Measurements from ENCODE around the gene YPEL1. TPM values are rescaled to one million over a fixed set of nuclear protein-coding genes. Genes with fewer than 3 reads are reported as not detected.
A peak's percentile ranks its signal among the peaks of the same experiment; 100 is the strongest.

YPEL1 gene
- total and polyA plus RNA-seq, 2 of the 13 experiments (the other 11 are each of a cell fraction or from before 2014, with no cell fraction given), result 0.33 to 2.5 TPM

- TF ChIP-seq CEBPB (IDR thresholded peaks at IDR 0.05; ENCODE audit: borderline replicate concordance, low read depth, low read length) (peak; percentile 9; the same call in 1 of the 2 replicates), IRX3 (CRISPR knock-in tag; IDR thresholded peaks at IDR 0.05; ENCODE audit: borderline replicate concordance, low read depth) (no peak), NRL (CRISPR knock-in tag; IDR thresholded peaks at IDR 0.05; ENCODE audit: borderline replicate concordance) (peak; percentile 92; the same call in 1 of the 2 replicates), RELA (CRISPR knock-in tag; IDR thresholded peaks at IDR 0.05) (no peak), GPN1 (CRISPR knock-in tag; IDR thresholded peaks at IDR 0.05; ENCODE audit: borderline replicate concordance) (no peak), POGK (CRISPR knock-in tag; conservative IDR thresholded peaks at IDR 0.05) (no peak), MZF1 (CRISPR knock-in tag; IDR thresholded peaks at IDR 0.05; ENCODE audit: borderline replicate concordance) (no peak), MXD4 (CRISPR knock-in tag; IDR thresholded peaks at IDR 0.05) (peak; percentile 60; the same call in 1 of the 2 replicates), ZNF496 (CRISPR knock-in tag; IDR thresholded peaks at IDR 0.05; ENCODE audit: insufficient replicate concordance) (no peak), ZNF543 (CRISPR knock-in tag; IDR thresholded peaks at IDR 0.05) (no peak), NPAS2 (CRISPR knock-in tag; IDR thresholded peaks at IDR 0.05; ENCODE audit: borderline replicate concordance) (no peak), ZNF263 (CRISPR knock-in tag; IDR thresholded peaks at IDR 0.05) (no peak), ZNF558 (CRISPR knock-in tag; IDR thresholded peaks at IDR 0.05; ENCODE audit: borderline replicate concordance) (no peak), RXRB (CRISPR knock-in tag; IDR thresholded peaks at IDR 0.05; ENCODE audit: borderline replicate concordance) (peak; percentile 44; the same call in 1 of the 2 replicates)
- TF ChIP-seq, protein P1, sequence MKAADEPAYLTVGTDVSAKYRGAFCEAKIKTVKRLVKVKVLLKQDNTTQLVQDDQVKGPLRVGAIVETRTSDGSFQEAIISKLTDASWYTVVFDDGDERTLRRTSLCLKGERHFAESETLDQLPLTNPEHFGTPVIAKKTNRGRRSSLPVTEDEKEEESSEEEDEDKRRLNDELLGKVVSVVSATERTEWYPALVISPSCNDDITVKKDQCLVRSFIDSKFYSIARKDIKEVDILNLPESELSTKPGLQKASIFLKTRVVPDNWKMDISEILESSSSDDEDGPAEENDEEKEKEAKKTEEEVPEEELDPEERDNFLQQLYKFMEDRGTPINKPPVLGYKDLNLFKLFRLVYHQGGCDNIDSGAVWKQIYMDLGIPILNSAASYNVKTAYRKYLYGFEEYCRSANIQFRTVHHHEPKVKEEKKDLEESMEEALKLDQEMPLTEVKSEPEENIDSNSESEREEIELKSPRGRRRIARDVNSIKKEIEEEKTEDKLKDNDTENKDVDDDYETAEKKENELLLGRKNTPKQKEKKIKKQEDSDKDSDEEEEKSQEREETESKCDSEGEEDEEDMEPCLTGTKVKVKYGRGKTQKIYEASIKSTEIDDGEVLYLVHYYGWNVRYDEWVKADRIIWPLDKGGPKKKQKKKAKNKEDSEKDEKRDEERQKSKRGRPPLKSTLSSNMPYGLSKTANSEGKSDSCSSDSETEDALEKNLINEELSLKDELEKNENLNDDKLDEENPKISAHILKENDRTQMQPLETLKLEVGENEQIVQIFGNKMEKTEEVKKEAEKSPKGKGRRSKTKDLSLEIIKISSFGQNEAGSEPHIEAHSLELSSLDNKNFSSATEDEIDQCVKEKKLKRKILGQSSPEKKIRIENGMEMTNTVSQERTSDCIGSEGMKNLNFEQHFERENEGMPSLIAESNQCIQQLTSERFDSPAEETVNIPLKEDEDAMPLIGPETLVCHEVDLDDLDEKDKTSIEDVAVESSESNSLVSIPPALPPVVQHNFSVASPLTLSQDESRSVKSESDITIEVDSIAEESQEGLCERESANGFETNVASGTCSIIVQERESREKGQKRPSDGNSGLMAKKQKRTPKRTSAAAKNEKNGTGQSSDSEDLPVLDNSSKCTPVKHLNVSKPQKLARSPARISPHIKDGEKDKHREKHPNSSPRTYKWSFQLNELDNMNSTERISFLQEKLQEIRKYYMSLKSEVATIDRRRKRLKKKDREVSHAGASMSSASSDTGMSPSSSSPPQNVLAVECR (CRISPR knock-in tag; IDR thresholded peaks at IDR 0.05; ENCODE audit: borderline replicate concordance), result peak; percentile 80; the same call in 1 of the 2 replicates
- TF ChIP-seq, protein P2, sequence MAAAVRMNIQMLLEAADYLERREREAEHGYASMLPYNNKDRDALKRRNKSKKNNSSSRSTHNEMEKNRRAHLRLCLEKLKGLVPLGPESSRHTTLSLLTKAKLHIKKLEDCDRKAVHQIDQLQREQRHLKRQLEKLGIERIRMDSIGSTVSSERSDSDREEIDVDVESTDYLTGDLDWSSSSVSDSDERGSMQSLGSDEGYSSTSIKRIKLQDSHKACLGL (CRISPR knock-in tag; IDR thresholded peaks at IDR 0.05), result peak; percentile 74; the same call in 1 of the 2 replicates
- TF ChIP-seq, protein P3, sequence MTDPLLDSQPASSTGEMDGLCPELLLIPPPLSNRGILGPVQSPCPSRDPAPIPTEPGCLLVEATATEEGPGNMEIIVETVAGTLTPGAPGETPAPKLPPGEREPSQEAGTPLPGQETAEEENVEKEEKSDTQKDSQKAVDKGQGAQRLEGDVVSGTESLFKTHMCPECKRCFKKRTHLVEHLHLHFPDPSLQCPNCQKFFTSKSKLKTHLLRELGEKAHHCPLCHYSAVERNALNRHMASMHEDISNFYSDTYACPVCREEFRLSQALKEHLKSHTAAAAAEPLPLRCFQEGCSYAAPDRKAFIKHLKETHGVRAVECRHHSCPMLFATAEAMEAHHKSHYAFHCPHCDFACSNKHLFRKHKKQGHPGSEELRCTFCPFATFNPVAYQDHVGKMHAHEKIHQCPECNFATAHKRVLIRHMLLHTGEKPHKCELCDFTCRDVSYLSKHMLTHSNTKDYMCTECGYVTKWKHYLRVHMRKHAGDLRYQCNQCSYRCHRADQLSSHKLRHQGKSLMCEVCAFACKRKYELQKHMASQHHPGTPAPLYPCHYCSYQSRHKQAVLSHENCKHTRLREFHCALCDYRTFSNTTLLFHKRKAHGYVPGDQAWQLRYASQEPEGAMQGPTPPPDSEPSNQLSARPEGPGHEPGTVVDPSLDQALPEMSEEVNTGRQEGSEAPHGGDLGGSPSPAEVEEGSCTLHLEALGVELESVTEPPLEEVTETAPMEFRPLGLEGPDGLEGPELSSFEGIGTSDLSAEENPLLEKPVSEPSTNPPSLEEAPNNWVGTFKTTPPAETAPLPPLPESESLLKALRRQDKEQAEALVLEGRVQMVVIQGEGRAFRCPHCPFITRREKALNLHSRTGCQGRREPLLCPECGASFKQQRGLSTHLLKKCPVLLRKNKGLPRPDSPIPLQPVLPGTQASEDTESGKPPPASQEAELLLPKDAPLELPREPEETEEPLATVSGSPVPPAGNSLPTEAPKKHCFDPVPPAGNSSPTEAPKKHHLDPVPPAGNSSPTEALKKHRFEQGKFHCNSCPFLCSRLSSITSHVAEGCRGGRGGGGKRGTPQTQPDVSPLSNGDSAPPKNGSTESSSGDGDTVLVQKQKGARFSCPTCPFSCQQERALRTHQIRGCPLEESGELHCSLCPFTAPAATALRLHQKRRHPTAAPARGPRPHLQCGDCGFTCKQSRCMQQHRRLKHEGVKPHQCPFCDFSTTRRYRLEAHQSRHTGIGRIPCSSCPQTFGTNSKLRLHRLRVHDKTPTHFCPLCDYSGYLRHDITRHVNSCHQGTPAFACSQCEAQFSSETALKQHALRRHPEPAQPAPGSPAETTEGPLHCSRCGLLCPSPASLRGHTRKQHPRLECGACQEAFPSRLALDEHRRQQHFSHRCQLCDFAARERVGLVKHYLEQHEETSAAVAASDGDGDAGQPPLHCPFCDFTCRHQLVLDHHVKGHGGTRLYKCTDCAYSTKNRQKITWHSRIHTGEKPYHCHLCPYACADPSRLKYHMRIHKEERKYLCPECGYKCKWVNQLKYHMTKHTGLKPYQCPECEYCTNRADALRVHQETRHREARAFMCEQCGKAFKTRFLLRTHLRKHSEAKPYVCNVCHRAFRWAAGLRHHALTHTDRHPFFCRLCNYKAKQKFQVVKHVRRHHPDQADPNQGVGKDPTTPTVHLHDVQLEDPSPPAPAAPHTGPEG (CRISPR knock-in tag; IDR thresholded peaks at IDR 0.05), result no peak
Measured at GRCh38 chr22:21652010-21652546, 83.5 kb downstream of the YPEL1 start (continued).

All from HepG2 (cell line).